Daoy (cell line): Measurements from ENCODE around the gene USHBP1. TPM values are rescaled to one million over a fixed set of nuclear protein-coding genes. Genes with fewer than 3 reads are reported as not detected.
A peak's percentile ranks its signal among the peaks of the same experiment; 100 is the strongest.

Experiments
- DNase-seq: peaks from one replicate; pipeline ENCODE4 v3.0.0-alpha.2; 2015; ENCODE audit warnings: low read depth
- total RNA-seq: library from RNA; depleted of rRNA; stranded (reverse); fragments of >200 nt; shearing (Covaris generic); gene quantifications from 2 replicates; pipeline ENCODE4 v1.2.3, GENCODE V29; 2014; rRNA removed

USHBP1 gene
- total RNA-seq, 1 experiment from 2014 or later, result not detected

- DNase-seq, result no peak
Measured at GRCh38 chr19:17211547-17212446, 52.7 kb downstream of the USHBP1 start.

- no peak for DNase-seq
Measured at GRCh38 chr19:17210296-17210695, 54.2 kb downstream of the USHBP1 start.

- DNase-seq, result peak; percentile 73
Measured at GRCh38 chr19:17209126-17210036, 55.2 kb downstream of the USHBP1 start.

- DNase-seq, result no peak
Measured at GRCh38 chr19:17206736-17207581, 57.6 kb downstream of the USHBP1 start.

GRCh38 chr19:17205237-17206140 is 59.1 kb downstream of the USHBP1 start:
- peak; percentile 61 for DNase-seq

- no peak for DNase-seq
Measured at GRCh38 chr19:17202713-17203112, 61.8 kb downstream of the USHBP1 start.

GRCh38 chr19:17202249-17202648 is 62.3 kb downstream of the USHBP1 start:
- DNase-seq, result peak; percentile 65

GRCh38 chr19:17200408-17201079 is 64.0 kb downstream of the USHBP1 start:
- DNase-seq, result no peak

Other genes with a start within 250 kb of the USHBP1 start
- gene CPAMD8, start 237.9 kb downstream of the USHBP1 start, total RNA-seq, result not detected in 2 replicates
- 11.5 and 17.5 TPM in 2 replicates for gene HAUS8, start 189.3 kb downstream of the USHBP1 start, total RNA-seq
- 25.0 and 27.5 TPM in 2 replicates for gene MYO9B, start 189.0 kb downstream of the USHBP1 start, total RNA-seq
- 25.5 and 33.5 TPM in 2 replicates for gene USE1, start 49.4 kb downstream of the USHBP1 start, total RNA-seq
- 0.18 and 1.6 TPM in 2 replicates for gene OCEL1, start 38.5 kb downstream of the USHBP1 start, total RNA-seq
- gene NR2F6, start 18.8 kb downstream of the USHBP1 start, total RNA-seq, result 44.5 and 51.8 TPM in 2 replicates
- gene BABAM1, start 2.7 kb upstream of the USHBP1 start, total RNA-seq, result 174 and 192 TPM in 2 replicates
- gene ANKLE1, start 17.2 kb upstream of the USHBP1 start, total RNA-seq, result 1.6 and 2.3 TPM in 2 replicates
- gene ABHD8, start 38.7 kb upstream of the USHBP1 start, total RNA-seq, result 7.6 and 11.6 TPM in 2 replicates
- 68.9 and 94.4 TPM in 2 replicates for gene MRPL34, start 41.1 kb upstream of the USHBP1 start, total RNA-seq
- gene DDA1, start 44.8 kb upstream of the USHBP1 start, total RNA-seq, result 50.1 and 63.0 TPM in 2 replicates
- 2.5 TPM in 2 replicates for gene ANO8, start 70.1 kb upstream of the USHBP1 start, total RNA-seq
- 42.5 and 43.1 TPM in 2 replicates for gene GTPBP3, start 72.8 kb upstream of the USHBP1 start, total RNA-seq
- gene PLVAP, start 112.6 kb upstream of the USHBP1 start, total RNA-seq, result not detected in 2 replicates
- 0.69 TPM in 1 of 2 replicates, not detected in the other for gene CCDC194, start 129.5 kb upstream of the USHBP1 start, total RNA-seq
- 0.83 and 4.4 TPM in 2 replicates for gene BST2, start 140.9 kb upstream of the USHBP1 start, total RNA-seq
- gene MVB12A, start 155.3 kb upstream of the USHBP1 start, total RNA-seq, result 82.3 and 102 TPM in 2 replicates
- not detected in 2 replicates for gene TMEM221, start 183.9 kb upstream of the USHBP1 start, total RNA-seq
- not detected in 2 replicates for gene NXNL1, start 196.2 kb upstream of the USHBP1 start, total RNA-seq
- gene SLC27A1, start 205.8 kb upstream of the USHBP1 start, total RNA-seq, result 0.98 and 3.7 TPM in 2 replicates
- gene PGLS, start 246.9 kb upstream of the USHBP1 start, total RNA-seq, result 40.8 and 95.0 TPM in 2 replicates